Activated CD8-positive, alpha-beta memory T cell treated with anti-CD3 and anti-CD28 coated beads for 48 hours (primary cell): ENCODE measurements around the gene CLRN3.

Experiments
- DNase-seq, 3 experiments: peaks; one replicate each; pipeline ENCODE4 v3.0.0-alpha.2; 2020; ENCODE audit warnings: low read depth in 2 of 3, low spot score in 2 of 3

Gene CLRN3

DNA sequence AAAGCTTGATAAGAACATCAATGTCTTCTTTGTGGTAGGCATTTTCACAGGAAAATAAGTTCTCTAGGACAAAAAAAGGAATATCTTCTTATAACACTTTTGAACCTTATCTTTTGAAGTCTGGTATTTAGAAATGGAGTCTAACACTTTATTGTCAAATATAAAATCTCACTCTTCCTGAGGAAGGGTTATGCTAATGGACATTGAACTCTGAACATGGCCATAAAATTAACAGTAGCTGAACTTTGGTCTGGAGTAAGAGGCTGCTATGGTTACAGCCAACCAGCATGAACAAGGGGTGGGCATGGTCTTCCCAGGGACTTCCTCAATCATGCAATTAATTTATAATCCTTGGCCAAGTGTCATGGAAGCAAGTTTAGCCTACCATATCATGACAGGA, at the start of gene CLRN3:
Gene CLRN3 (minus strand): TSS at position 199 of the 400 bp plus-strand sequence. CDS start 157 bp downstream, at position 42.
- no peak for DNase-seq

GRCh38 chr10:127940866-127941640, 48.3 kb upstream of the CLRN3 start:
- no peak for DNase-seq

GRCh38 chr10:127939786-127940330, 47.1 kb upstream of the CLRN3 start:
- no peak for DNase-seq

DNA sequence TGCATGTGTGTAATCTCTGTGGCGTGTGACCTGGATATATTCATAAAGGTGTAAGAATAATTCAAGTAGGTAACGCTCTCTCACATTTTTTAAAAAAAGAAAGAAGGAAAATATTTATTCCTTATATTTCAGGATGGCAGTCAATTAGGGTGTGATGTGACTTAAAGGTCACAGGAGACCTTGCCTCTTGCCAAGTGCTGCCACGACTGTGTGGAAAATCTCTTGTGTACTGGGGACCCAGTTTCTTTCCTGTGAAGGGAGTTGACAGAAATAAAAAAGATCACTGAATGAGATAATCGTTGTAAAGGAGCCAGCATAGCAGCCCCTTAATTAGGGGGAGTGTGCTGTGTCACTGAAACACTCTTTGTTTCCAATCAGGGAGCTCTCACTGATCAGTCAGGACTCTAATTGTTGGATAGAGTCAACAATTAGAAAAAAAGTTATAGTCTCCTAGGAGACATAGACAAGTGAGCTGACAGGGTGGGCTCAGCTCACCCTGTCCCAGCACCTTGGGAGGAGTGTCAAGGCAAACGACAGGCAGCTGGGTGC, 45.2 kb upstream of the CLRN3 start:
- DNase-seq, result no peak

DNA sequence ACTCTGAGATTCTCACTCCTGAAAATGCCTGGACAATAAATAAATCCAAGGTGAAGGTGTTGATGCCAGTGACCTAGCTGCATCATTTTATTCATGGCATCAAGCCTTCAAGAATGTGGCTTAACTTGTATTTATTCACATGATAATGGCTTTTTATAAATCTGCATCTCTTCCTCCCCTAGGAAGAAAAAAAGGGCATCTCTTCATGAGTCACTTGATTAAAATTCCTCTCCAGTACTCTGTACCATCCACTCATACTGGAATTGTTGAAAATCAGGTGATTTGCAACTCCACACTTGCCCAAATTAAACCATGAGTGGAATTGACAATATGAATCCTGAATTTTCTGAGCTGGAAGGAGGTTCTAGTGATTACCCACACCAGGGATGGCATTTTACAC, 44.3 kb upstream of the CLRN3 start:
- DNase-seq, result no peak

DNA sequence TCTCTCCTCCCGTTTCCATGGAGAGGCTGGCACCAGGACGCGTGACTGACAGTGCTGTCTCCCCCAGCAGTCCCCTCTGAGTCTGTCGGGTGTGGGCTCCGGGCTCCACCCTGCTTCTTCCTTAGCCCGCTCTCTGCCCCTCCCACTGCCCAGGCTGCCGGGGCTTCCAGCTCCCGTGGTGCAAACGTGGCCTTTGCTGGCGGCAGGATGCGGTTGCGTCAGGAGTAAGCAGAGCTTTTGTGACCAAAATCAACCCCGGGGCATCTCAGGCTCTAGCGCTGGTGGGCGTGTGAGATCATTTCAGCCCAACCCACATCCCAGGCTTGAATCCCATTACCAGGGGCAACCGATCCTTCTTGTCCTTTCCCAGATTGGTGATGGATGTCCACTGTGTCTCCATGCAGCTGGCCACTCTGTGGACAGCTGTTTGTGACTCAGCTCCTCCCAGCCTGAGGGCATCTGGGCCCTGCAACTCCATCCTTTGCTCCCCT, 42.4 kb upstream of the CLRN3 start:
- no peak for DNase-seq

GRCh38 chr10:127934383-127934782, 41.6 kb upstream of the CLRN3 start:
- DNase-seq, result no peak

DNA sequence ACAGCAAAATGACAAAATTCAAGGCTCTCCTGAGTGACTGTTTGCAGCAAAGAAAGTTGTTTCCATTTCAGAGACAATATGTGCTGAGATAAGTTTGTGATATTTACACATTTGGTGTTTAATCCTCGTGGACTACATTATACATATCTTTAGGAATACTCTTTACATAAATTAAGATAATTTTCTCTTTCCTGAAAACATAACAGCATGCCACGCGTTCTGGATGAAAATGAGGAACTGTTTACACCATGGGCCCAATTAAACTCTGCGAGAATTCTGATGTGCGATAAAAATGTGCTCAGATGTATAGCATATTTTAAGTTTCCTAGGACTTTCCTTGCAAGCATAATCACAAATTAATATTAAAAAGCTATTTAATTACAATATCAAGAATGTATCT, 40.5 kb upstream of the CLRN3 start:
- no peak for DNase-seq

DNA sequence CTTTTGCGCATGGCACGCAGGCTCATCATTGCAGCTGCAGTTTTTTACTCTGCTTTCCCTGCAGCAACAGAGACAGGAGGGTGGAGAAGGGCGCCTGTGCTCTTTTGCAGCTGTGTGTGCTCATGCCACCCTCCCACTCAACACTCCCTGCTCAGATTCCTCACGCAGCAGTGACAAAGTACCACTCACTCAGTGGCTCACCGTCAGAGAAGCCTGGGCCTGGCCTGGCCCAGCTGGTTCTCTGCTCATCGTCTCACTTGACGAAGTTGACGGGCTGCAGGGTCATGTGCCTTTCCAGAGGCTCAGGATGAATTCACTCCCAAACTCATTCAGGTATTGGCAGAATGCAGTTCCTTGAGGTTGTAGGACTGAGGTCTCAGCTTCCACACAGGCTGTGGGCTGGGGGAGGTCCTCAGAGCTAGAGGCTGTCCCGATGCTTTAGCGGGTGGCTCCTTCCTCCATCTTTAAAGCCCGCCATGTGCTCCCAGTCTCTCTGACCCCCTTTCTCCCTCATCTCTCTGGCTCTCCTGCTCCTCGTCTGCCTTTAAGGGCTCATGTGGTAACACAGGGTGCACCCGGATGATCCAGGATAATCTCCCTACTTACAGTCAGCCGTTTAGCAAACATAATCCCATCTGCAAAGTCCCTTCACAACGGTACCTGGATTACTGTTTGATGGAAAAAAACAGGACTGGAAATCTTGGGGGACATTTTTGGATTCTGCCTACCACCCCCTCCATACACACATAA, 40.0 kb upstream of the CLRN3 start:
- no peak for DNase-seq

DNA sequence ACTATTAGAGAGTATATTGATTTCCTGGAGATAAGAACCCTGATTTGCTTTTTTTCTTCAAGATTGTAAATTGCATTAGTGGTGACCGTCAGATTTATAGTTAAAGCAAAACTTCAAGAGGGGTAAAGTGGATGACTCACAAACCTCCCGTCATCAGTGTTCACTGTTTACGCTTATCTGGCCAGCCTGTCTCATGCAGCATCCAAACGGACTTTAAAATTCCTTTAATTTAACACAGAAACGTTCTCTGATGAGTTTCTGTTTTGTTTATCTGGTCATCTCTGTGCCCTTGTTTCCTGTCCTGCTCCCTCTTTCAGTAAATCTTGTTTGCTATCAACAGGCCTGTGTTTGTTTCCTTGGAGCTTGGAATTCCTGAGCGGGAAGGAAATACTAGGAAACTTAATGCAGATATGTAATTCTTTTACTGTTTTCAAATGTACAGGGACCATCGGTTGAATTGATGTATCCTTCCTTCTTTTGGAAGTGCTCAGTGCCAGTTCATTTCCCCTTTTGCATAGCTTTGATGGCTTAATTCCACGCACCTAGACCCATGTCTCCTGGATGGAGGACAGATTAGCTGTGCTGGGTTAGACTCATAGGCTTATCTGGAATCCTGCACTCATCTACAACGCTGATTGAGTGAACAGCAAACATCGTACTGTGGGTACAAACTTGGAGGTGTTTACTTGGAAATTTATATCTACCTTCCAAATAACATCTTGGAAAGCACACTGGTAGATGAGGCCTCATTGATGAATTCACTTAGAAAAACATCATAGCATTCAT, 35.5 kb upstream of the CLRN3 start:
- DNase-seq, result no peak

- no peak for DNase-seq
Measured at GRCh38 chr10:127926455-127926854, 33.7 kb upstream of the CLRN3 start.

GRCh38 chr10:127925471-127926207, 32.9 kb upstream of the CLRN3 start:
- DNase-seq, result no peak

GRCh38 chr10:127923646-127924045, 30.9 kb upstream of the CLRN3 start:
- no peak for DNase-seq

- no peak for DNase-seq
Measured at GRCh38 chr10:127922675-127923366, 30.1 kb upstream of the CLRN3 start.

- no peak for DNase-seq
Measured at GRCh38 chr10:127922206-127922605, 29.5 kb upstream of the CLRN3 start.

DNA sequence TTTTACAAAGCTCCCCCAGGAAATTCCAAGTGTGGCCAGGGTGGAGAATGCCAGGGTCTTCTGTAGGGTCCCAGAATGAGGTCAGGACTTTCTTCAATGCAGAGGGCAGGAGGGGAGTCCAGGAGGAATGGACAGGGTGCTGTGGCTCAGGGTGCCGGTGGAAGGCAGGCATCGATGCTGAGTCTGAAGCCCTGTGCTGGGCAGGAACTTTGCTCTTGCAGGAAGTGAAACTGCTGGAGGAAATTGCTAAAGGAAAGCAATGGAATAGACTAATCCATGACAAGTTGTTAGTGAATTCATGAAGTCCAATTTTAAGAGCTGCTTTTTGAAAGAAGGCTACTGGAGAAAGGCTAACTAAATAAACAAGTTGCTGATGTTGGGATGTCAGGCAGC, 29.0 kb upstream of the CLRN3 start:
- no peak for DNase-seq

GRCh38 chr10:127921075-127921752, 28.5 kb upstream of the CLRN3 start:
- DNase-seq, result no peak

DNA sequence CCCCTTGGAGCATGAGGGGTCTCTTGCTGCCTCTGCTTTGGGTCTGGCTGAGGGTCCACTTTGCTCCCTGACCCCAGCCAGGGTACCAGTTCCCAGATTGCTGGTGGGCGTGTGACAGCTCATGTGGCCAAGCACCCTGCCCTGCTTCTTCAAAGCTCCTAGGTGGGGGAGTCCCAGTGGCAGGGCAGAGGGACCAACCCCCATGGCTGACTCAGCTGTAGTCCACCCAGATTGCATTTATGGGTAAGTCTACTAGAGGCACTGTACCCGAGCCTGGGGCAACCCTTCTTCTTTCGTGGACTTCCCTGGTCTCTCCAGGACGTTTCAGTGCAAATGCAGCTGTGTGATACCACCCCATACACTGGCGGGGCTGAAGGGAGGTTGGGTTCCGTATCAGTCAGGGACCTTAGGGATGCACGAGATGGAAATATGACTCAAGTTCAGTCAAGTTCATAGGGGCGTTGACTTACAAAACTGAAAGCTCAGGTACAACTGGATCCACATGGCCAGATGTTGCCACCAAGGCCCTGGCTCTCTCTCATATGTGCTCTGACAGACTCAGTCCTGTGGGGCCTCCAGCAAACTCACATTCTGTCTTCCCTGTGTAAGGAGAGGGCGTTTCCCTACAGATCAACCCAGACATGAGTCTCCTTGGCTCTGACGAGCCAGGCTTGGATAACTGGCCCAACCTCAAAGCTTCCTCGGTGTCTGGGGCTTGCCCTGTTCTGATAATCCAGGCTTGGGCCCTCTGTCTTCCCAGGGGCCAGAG, 27.7 kb upstream of the CLRN3 start:
- DNase-seq, result no peak
